WI38 (cell line): ENCODE results near the gene UBE2G2.

Source experiments
- H3K4me3 ChIP-seq: 2 replicates; pipeline ENCODE4 v1.5.1; 2011; ENCODE audit warnings: low read depth, mild to moderate bottlenecking, control low read depth, low read length
- TF ChIP-seq, protein P1 (sequence below): IDR thresholded peaks from 2 replicates; pipeline ENCODE4 v1.5.1; 2012; ENCODE audit warnings: low read depth, mild to moderate bottlenecking, control low read depth, low read length

UBE2G2 gene

GRCh38 chr21:44780767-44781459 lies 20.7 kb downstream of the UBE2G2 start:
- TF ChIP-seq, protein P1, sequence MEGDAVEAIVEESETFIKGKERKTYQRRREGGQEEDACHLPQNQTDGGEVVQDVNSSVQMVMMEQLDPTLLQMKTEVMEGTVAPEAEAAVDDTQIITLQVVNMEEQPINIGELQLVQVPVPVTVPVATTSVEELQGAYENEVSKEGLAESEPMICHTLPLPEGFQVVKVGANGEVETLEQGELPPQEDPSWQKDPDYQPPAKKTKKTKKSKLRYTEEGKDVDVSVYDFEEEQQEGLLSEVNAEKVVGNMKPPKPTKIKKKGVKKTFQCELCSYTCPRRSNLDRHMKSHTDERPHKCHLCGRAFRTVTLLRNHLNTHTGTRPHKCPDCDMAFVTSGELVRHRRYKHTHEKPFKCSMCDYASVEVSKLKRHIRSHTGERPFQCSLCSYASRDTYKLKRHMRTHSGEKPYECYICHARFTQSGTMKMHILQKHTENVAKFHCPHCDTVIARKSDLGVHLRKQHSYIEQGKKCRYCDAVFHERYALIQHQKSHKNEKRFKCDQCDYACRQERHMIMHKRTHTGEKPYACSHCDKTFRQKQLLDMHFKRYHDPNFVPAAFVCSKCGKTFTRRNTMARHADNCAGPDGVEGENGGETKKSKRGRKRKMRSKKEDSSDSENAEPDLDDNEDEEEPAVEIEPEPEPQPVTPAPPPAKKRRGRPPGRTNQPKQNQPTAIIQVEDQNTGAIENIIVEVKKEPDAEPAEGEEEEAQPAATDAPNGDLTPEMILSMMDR, result no peak
- H3K4me3 ChIP-seq, result no peak overlapping the region

- no peak overlapping the region for H3K4me3 ChIP-seq
- TF ChIP-seq, protein P1, result no peak
Observed at GRCh38 chr21:44780137-44780502, 21.5 kb downstream of the UBE2G2 start.

- TF ChIP-seq, protein P1, result no peak
Observed at GRCh38 chr21:44779417-44780136, 22.0 kb downstream of the UBE2G2 start.

DNA sequence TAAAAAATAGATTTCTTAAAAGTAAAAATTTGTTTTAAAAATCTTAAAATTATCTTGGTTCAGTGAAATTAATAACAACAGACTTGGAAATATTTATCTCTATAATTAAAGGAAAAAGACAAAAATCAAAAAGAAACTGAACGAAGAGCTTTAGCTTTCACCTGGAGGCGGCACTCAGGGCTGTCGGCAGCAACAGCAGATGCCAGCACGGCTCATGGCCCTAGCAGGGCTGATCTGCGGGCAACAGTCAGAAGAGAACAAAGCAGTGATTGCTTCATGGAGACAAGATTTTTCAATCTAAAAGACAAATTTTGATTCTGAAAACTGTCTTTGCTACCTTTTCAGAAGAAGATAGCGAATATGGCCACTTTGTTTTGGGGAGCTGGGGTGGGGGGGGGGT lies 22.6 kb downstream of the UBE2G2 start:
- TF ChIP-seq, protein P1, result no peak
- no peak overlapping the region for H3K4me3 ChIP-seq

More at GRCh38 chr21:44779417-44780136, 22.0 kb downstream of the UBE2G2 start:
- H3K4me3 ChIP-seq, result no peak overlapping the region

GRCh38 chr21:44778499-44778911 lies 23.1 kb downstream of the UBE2G2 start:
- TF ChIP-seq, protein P1, result no peak
- no peak overlapping the region for H3K4me3 ChIP-seq

DNA sequence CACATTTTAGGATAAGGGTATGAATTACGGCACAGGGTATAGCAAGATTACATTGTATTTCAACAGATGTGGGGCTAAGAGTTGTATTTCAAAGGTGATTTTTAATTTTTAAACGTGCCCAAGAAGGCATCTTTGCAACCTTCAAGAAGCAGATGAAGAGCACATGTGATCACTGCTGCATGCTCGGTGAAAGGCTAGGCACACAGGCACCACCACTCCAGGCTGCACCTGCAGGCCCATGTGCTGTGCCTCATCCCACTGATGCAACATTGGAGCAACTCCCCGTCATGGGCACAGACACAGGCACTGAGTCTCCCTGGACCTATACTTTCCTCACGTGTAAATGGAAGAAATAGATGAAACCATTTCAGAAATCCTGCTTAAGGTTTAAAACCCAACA lies 23.5 kb downstream of the UBE2G2 start:
- H3K4me3 ChIP-seq, result no peak overlapping the region
- TF ChIP-seq, protein P1, result no peak

DNA sequence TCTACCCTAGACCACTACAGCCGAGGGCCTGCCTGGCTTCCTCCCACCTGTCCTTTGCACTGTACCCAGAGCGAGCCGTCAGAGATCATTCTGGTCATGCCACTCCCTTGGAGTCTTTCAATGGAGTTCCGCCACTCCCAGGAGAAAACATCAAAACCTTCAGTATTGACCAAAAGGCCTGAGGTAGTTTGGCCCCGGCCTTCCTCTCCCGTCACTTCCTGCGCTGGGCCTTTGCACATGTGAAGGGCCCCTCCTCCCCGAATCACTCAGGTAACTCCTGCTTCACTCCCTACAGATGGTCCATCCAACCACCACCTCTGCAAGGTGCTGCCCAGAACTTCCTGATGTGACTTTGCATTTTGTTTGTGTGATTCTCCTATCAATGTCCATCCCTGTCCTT lies 26.6 kb downstream of the UBE2G2 start:
- TF ChIP-seq, protein P1, result no peak
- no peak overlapping the region for H3K4me3 ChIP-seq
